Measurements from ENCODE around the gene SLC35C1.

DNA sequence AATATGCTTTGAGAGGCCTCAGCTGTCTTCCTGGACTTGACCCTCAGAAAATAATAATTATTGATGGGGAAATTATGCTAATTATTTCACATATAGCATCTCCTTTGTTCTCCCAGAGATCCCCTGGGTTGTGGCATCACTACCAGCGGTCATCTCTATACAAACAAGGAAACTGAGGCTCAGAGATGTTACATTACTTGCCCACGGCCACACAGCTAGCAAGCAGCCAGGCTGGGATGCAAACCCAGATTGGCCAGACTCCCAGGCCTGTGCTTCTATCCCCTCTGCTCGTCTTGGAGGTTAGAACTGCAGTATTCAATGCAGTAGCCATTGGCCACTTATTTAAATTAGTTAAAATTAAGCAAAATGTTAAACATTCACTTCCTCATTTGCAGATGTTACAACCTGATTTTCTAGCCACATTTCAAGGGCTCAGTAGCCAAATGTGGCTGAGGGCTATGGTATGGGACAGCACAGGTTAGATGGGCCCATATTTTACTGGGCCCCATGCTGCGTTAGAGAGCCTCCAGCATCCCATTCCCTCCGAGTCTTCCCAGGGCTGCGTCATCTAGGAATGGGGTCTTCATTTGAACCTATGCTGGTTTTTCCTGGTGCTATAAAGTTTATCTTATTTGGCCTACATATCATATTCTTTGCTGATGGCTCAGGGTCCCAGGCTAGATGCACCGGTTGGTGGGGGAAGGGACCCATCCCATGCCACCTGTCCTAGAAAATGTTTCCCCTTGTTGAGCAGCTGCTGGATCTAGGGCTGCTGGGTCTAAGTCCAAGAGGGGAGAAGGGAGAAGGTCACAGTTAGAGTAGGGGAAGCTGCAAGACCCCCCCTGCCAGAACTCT is 2.2 kb downstream of the SLC35C1 start:
- TF ChIP-seq CTCF (IDR thresholded peaks at IDR 0.05; ENCODE audit: low read length) (no peak), EZH2phosphoT487 (IDR thresholded peaks at IDR 0.05; ENCODE audit: low read length) (no peak), EZH2 (optimal IDR thresholded peaks at IDR 0.05; ENCODE audit: low read depth, low read length) (no peak)

All from MM.1S (cell line).